ENCODE results near the gene SUCLG2.

DNA sequence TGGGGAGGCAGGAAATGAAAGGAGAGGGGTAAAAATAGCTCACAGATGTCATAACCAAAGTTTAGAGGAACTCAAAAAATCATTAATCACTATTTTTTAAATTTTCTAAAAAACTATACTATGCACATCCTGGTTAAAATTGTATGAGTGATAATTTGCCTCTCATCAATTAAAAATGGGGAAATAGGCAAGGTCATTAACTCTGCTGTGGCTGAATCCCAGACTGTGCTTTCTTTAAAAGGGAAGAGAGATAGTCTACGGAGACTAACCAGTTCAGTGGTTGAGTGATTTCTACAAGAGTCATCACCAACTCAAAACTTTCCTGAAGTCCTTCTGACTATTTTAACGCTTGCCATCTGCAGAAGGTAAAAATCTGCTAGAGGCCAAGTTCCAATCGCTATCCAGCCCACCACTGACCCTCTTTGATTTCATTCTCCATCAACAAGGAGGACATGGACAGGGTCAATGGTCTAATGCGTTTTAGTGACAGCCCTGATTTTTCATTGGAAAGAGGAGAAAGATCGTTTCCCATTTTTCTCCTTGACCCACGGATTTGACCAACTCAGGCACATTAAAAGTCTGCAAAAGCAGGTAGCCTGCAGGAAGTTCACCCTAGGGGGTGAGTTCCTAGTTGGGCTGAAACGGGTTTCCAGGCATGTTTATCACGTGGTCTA is 850 bp downstream of the SUCLG2 start:
- TF ChIP-seq CTCF (IDR thresholded peaks at IDR 0.05) (no peak), POLR2A (IDR thresholded peaks at IDR 0.05) (no peak)
